Effector CD8-positive, alpha-beta T cell (primary cell): ENCODE data around the gene HIVEP3.

ENCODE experiments used
- DNase-seq: peaks from one replicate; lab custom pipeline; 2025; lab: John Stamatoyannopoulos, UW

Gene HIVEP3

GRCh38 chr1:41515778-41516167, 402.9 kb downstream of the HIVEP3 start:
- no peak for DNase-seq

- no peak for DNase-seq
Observed at GRCh38 chr1:41515131-41515678, 403.5 kb downstream of the HIVEP3 start.

GRCh38 chr1:41514381-41514780, 404.3 kb downstream of the HIVEP3 start:
- DNase-seq = no peak

- no peak for DNase-seq
Observed at GRCh38 chr1:41513383-41513735, 405.4 kb downstream of the HIVEP3 start.

GRCh38 chr1:41512701-41513382, 405.9 kb downstream of the HIVEP3 start:
- DNase-seq = no peak

- no peak for DNase-seq
Observed at GRCh38 chr1:41511239-41511540, 407.5 kb downstream of the HIVEP3 start.

GRCh38 chr1:41510531-41511238, 408.0 kb downstream of the HIVEP3 start:
- no peak for DNase-seq

- DNase-seq = no peak
Observed at GRCh38 chr1:41509270-41509671, 409.5 kb downstream of the HIVEP3 start.

- no peak for DNase-seq
Observed at GRCh38 chr1:41508290-41508689, 410.4 kb downstream of the HIVEP3 start.

- no peak for DNase-seq
Observed at GRCh38 chr1:41507836-41508235, 410.9 kb downstream of the HIVEP3 start.

- DNase-seq = no peak
Observed at GRCh38 chr1:41507110-41507720, 411.5 kb downstream of the HIVEP3 start.

GRCh38 chr1:41504114-41505035, 414.3 kb downstream of the HIVEP3 start:
- DNase-seq = no peak

GRCh38 chr1:41503538-41504113, 415.1 kb downstream of the HIVEP3 start:
- DNase-seq = no peak

GRCh38 chr1:41502912-41503311, 415.8 kb downstream of the HIVEP3 start:
- DNase-seq = no peak

GRCh38 chr1:41501581-41501980, 417.1 kb downstream of the HIVEP3 start:
- no peak for DNase-seq

GRCh38 chr1:41500781-41501518, 417.8 kb downstream of the HIVEP3 start:
- DNase-seq = no peak

- DNase-seq = no peak
Observed at GRCh38 chr1:41500378-41500777, 418.3 kb downstream of the HIVEP3 start.

- no peak for DNase-seq
Observed at GRCh38 chr1:41499591-41499990, 419.1 kb downstream of the HIVEP3 start.

GRCh38 chr1:41498804-41499203, 419.9 kb downstream of the HIVEP3 start:
- DNase-seq = no peak

GRCh38 chr1:41498391-41498790, 420.3 kb downstream of the HIVEP3 start:
- DNase-seq = no peak

- no peak for DNase-seq
Observed at GRCh38 chr1:41497461-41498030, 421.2 kb downstream of the HIVEP3 start.
